Naive thymus-derived CD4-positive, alpha-beta T cell (primary cell): ENCODE data around the gene IQCK. TPM values are rescaled to one million over a fixed set of nuclear protein-coding genes. Genes with fewer than 3 reads are reported as not detected.
A peak's percentile ranks its signal among the peaks of the same experiment; 100 is the strongest.
"Not testable (repeated sequence)": the region's sequence is repeated elsewhere in the genome, so short reads cannot be mapped to it uniquely, and the experiment has no call there.

Experiments
- ATAC-seq: fragments of 150-1000 bp; cut with Tn5 transposase; 2 replicates; pipeline ENCODE4 v1.10.0; 2021; ENCODE audit warnings: mild to moderate bottlenecking, moderate library complexity
- CTCF ChIA-PET: fragments of 350-600 bp; sonication (Branson Sonifier 250); formaldehyde crosslinking; loops from one replicate; lab custom pipeline; 2021; ENCODE audit warnings: antibody characterized with exemption; lab: Charles Lee
- POLR2A ChIA-PET: fragments of 350-600 bp; sonication (Branson Sonifier 250); formaldehyde crosslinking; loops from one replicate; lab custom pipeline; 2021; ENCODE audit warnings: antibody characterized with exemption, inconsistent platforms; lab: Charles Lee
- DNase-seq, 9 donors: peaks; one replicate each; pipeline versions ENCODE4 v3.0.0 to v3.0.0-alpha.2; 2020 to 2022; ENCODE audit warnings: mixed read lengths in 1 of 9
- H3K27ac ChIP-seq: one replicate; pipeline ENCODE4 v1.7.0; 2013; ENCODE audit warnings: mild to moderate bottlenecking, low read depth, low read length, moderate library complexity
- H3K27me3 ChIP-seq, 2 donors: one replicate each; pipeline ENCODE4 v1.7.0; 2013; ENCODE audit warnings: low read length in 2 of 2, mild to moderate bottlenecking in 2 of 2, moderate library complexity in 2 of 2; ENCODE audit not compliant: control insufficient read depth in 2 of 2, insufficient read depth in 2 of 2
- H3K36me3 ChIP-seq, 3 experiments: 1 replicate in 2 of 3; 2 replicates in 1 of 3; pipeline ENCODE4 v1.7.0; 2013; ENCODE audit warnings: low read length in 3 of 3, mild to moderate bottlenecking in 3 of 3, moderate library complexity in 1 of 3; ENCODE audit not compliant: insufficient read depth in 3 of 3, control insufficient read depth in 2 of 3
- H3K4me1 ChIP-seq, 2 donors: one replicate each; pipeline ENCODE4 v1.7.0; 2013; ENCODE audit warnings: low read length in 2 of 2, mild to moderate bottlenecking in 2 of 2, moderate library complexity in 1 of 2; ENCODE audit not compliant: control insufficient read depth in 2 of 2, insufficient read depth in 2 of 2
- H3K4me3 ChIP-seq: 2 replicates; pipeline ENCODE4 v1.7.0; 2013; ENCODE audit warnings: mild to moderate bottlenecking, low read length
- H3K9me3 ChIP-seq, 3 experiments: 1 replicate in 2 of 3; 2 replicates in 1 of 3; pipeline ENCODE4 v1.7.0; 2013; ENCODE audit warnings: low read length in 3 of 3; ENCODE audit not compliant: control insufficient read depth in 2 of 3
- H3K27ac Mint-ChIP-seq, 9 donors: one replicate each; pipeline ENCODE4 v1.8.0; 2020 to 2022; ENCODE audit warnings: mixed read lengths in 9 of 9, mild to moderate bottlenecking in 8 of 9, moderate library complexity in 5 of 9, inconsistent platforms in 2 of 9
- H3K27me3 Mint-ChIP-seq, 5 donors: one replicate each; pipeline ENCODE4 v1.8.0; 2021 to 2022; ENCODE audit warnings: mixed read lengths in 5 of 5, mild to moderate bottlenecking in 1 of 5
- H3K36me3 Mint-ChIP-seq, 5 donors: one replicate each; pipeline ENCODE4 v1.8.0; 2020 to 2022; ENCODE audit warnings: mixed read lengths in 5 of 5, mild to moderate bottlenecking in 3 of 5, inconsistent platforms in 1 of 5
- H3K4me1 Mint-ChIP-seq, 7 donors: one replicate each; pipeline ENCODE4 v1.8.0; 2020 to 2022; ENCODE audit warnings: mixed read lengths in 7 of 7, mild to moderate bottlenecking in 3 of 7, inconsistent platforms in 1 of 7
- H3K4me3 Mint-ChIP-seq, 10 donors: one replicate each; pipeline ENCODE4 v1.8.0; 2020 to 2022; ENCODE audit warnings: mild to moderate bottlenecking in 10 of 10, mixed read lengths in 10 of 10, moderate library complexity in 6 of 10, inconsistent platforms in 2 of 10
- H3K9me3 Mint-ChIP-seq, 11 donors: one replicate each; pipeline ENCODE4 v1.8.0; 2020 to 2022; ENCODE audit warnings: mixed read lengths in 11 of 11, mild to moderate bottlenecking in 4 of 11, inconsistent platforms in 1 of 11, moderate library complexity in 1 of 11
- intact Hi-C, 2 donors: fragments of 100-400 bp; cut with micrococcal nuclease; formaldehyde crosslinking; loops; one replicate each; pipeline ENCODE4 v1.15.1; 2023
- polyA plus RNA-seq, 2 donors: library from polyadenylated mRNA; unstranded; fragments of 300-500 nt; fragmentation: Illumina TruSeq; gene quantifications; one replicate each; pipeline ENCODE4 v1.2.3, GENCODE V29; 2021
- total RNA-seq, 6 experiments: library from RNA in 5 of 6; stranded (reverse) in 5 of 6; gene quantifications; 1 replicate in 5 of 6; 2 replicates in 1 of 6; pipeline ENCODE4 v1.2.3 and lab custom pipeline; 2021 to 2026

Gene IQCK, protein sequence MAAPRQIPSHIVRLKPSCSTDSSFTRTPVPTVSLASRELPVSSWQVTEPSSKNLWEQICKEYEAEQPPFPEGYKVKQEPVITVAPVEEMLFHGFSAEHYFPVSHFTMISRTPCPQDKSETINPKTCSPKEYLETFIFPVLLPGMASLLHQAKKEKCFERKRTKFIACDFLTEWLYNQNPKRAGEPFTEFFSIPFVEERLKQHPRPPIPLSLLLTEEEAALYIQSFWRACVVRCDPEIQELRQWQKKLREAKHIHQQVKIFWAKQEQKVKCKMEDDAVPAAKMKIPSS
- total RNA-seq = 1 to 10 TPM in 4 of 5 experiments, under 1 TPM in 1; 0.48 to 4.1 (median 2.6) TPM
- 1 to 10 TPM; 3.5 to 5.0 TPM for polyA plus RNA-seq
- total RNA-seq (lab: John Stamatoyannopoulos, UW) = 0.94 reads per million

GRCh38 chr16:19717741-19718623 lies at the start of gene IQCK, which contains the start of gene KNOP1:
TSS of gene IQCK (plus strand) at chr16:19718271. CDS start at chr16:19718307, 36 bp downstream.
TSS of gene KNOP1 (minus strand) at chr16:19718227. CDS start at chr16:19715035, 3,192 bp downstream.
- intact Hi-C loops = loop anchor here (1.0 to 5.0 kb wide), 7 partner anchors 22 to 926 kb away; partner anchors contain the start of genes GPRC5B (in 2 of the 2), VPS35L (in 2 of the 2), CCP110 (in 1 of the 2) and COQ7 (in 1 of the 2)
- peak; percentile 97 for ATAC-seq
- Histone ChIP-seq H3K4me1 (peaks cover 0 to 7% of the 10 kb centered on the region in 2 donors), H3K9me3 (no peaks in the 10 kb centered on the region), H3K36me3 (peaks cover 0 to 25% (median 0%) of the 10 kb centered on the region in 3 experiments), H3K4me3 (peak within 1 kb of the TSS; percentile 90), H3K27ac (peak within 1 kb of the TSS; percentile 77), H3K27me3 (no peaks in the 10 kb centered on the region)
- peak; percentile 79 to 92 (median 87) for DNase-seq
- H3K4me1 Mint-ChIP-seq = peaks cover 16 to 62% (median 48%) of the 10 kb centered on the region in 7 donors
- ChIA-PET CTCF (interaction anchor here (1.2 kb wide), 1 partner anchor 163 kb away, joined by 5 read pairs; the partner anchor contains the start of gene VPS35L), POLR2A (interaction anchor here (0.6 to 2.3 kb wide), 5 partner anchors 16 to 169 kb away, joined by 3 to 8 read pairs (median 3); no protein-coding TSS in a partner anchor)
- H3K9me3 Mint-ChIP-seq = peaks cover 0 to 2% (median 0%) of the 10 kb centered on the region in 11 donors
- H3K27me3 Mint-ChIP-seq = no peaks in the 10 kb centered on the region
- peaks cover 8 to 23% (median 14%) of the 10 kb centered on the region in 5 donors for H3K36me3 Mint-ChIP-seq
- H3K4me3 Mint-ChIP-seq = peak within 1 kb of the TSS; percentile 90 to 97 (median 95)
- peak within 1 kb of the TSS; percentile 63 to 89 (median 83) for H3K27ac Mint-ChIP-seq

GRCh38 chr16:19672378-19672777 lies 45.7 kb upstream of the IQCK start:
- Mint-ChIP-seq H3K27me3 (no peaks in the 10 kb centered on the region), H3K27ac (peak overlapping the region in 3 of 9 donors; percentile 7 to 56 (median 28)), H3K36me3 (peaks cover 6 to 60% (median 35%) of the 10 kb centered on the region in 5 donors), H3K9me3 (no peaks in the 10 kb centered on the region), H3K4me3 (no peak overlapping the region), H3K4me1 (peaks cover 0 to 2% (median 0%) of the 10 kb centered on the region in 7 donors)
- intact Hi-C loops = no loop called here
- DNase-seq (no peak), ATAC-seq (no peak)
- no peak overlapping the region for H3K4me3 ChIP-seq
- POLR2A ChIA-PET = no interaction called here
- H3K9me3 ChIP-seq = no peaks in the 10 kb centered on the region
- H3K36me3 ChIP-seq = peaks cover 0 to 23% (median 0%) of the 10 kb centered on the region in 3 experiments
- CTCF ChIA-PET = no interaction called here
- H3K27me3 ChIP-seq = no peaks in the 10 kb centered on the region
- no peak overlapping the region for H3K27ac ChIP-seq
- H3K4me1 ChIP-seq = no peaks in the 10 kb centered on the region

GRCh38 chr16:19674485-19674884 lies 43.6 kb upstream of the IQCK start:
- ChIA-PET POLR2A (no interaction called here), CTCF (interaction anchor here (1.0 kb wide), 1 partner anchor 118 kb away, joined by 3 read pairs; no protein-coding TSS in a partner anchor)
- H3K36me3 Mint-ChIP-seq = peaks cover 4 to 52% (median 32%) of the 10 kb centered on the region in 5 donors
- Histone ChIP-seq H3K4me3 (no peak overlapping the region), H3K4me1 (no peaks in the 10 kb centered on the region), H3K36me3 (peaks cover 0 to 11% (median 0%) of the 10 kb centered on the region in 3 experiments), H3K9me3 (no peaks in the 10 kb centered on the region), H3K27ac (no peak overlapping the region), H3K27me3 (no peaks in the 10 kb centered on the region)
- no peaks in the 10 kb centered on the region for H3K9me3 Mint-ChIP-seq
- intact Hi-C loops = no loop called here
- H3K27me3 Mint-ChIP-seq = no peaks in the 10 kb centered on the region
- H3K4me3 Mint-ChIP-seq = no peak overlapping the region
- DNase-seq (no peak), ATAC-seq (no peak)
- peaks cover 0 to 4% (median 0%) of the 10 kb centered on the region in 7 donors for H3K4me1 Mint-ChIP-seq
- H3K27ac Mint-ChIP-seq = no peak overlapping the region

GRCh38 chr16:19677402-19677801 lies 40.7 kb upstream of the IQCK start:
- intact Hi-C loops = no loop called here
- Mint-ChIP-seq H3K27ac (no peak overlapping the region), H3K4me1 (peaks cover 0 to 7% (median 0%) of the 10 kb centered on the region in 7 donors), H3K27me3 (no peaks in the 10 kb centered on the region), H3K36me3 (peaks cover 4 to 54% (median 40%) of the 10 kb centered on the region in 5 donors), H3K9me3 (no peaks in the 10 kb centered on the region), H3K4me3 (no peak overlapping the region)
- DNase-seq (no peak), ATAC-seq (no peak)
- H3K27me3 ChIP-seq = no peaks in the 10 kb centered on the region
- no peak overlapping the region for H3K4me3 ChIP-seq
- H3K4me1 ChIP-seq = no peaks in the 10 kb centered on the region
- peaks cover 0 to 4% (median 0%) of the 10 kb centered on the region in 3 experiments for H3K36me3 ChIP-seq
- POLR2A ChIA-PET = interaction anchor here (0.8 kb wide), 1 partner anchor 11 kb away, joined by 4 read pairs; no protein-coding TSS in a partner anchor
- H3K9me3 ChIP-seq = no peaks in the 10 kb centered on the region
- no peak overlapping the region for H3K27ac ChIP-seq
- CTCF ChIA-PET = no interaction called here

DNA sequence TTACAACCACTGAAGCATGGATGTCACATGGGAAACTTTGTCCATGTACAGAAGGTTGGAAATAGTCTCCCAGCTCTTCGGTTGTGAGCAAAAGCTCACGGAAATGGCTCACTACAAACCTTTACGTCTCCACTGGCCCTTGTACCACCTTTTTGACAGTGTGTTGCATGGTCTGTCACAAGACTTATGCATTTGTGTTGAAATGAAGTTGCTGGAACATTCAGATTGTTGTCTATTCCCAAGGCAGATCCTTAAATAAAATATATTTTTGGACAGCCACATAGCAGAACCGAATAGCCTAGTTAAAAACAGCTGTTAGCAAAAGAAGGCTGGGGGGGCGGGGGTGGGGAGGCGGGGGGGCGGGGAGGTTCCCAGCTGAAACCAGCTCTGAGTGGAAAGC lies 39.3 kb upstream of the IQCK start:
- ATAC-seq = no peak
- CTCF ChIA-PET = interaction anchor here (0.6 kb wide), 1 partner anchor 17 kb away, joined by 3 read pairs; no protein-coding TSS in a partner anchor
- Mint-ChIP-seq H3K27ac (peak overlapping the region in 1 of 9 donors; percentile 70), H3K4me3 (no peak overlapping the region), H3K27me3 (no peaks in the 10 kb centered on the region), H3K9me3 (peaks cover 0 to 6% (median 0%) of the 10 kb centered on the region in 11 donors), H3K36me3 (peaks cover 14 to 61% (median 51%) of the 10 kb centered on the region in 5 donors), H3K4me1 (peaks cover 0 to 7% (median 0%) of the 10 kb centered on the region in 7 donors)
- Histone ChIP-seq H3K36me3 (peaks cover 4 to 16% (median 6%) of the 10 kb centered on the region in 3 experiments), H3K9me3 (no peaks in the 10 kb centered on the region), H3K27me3 (no peaks in the 10 kb centered on the region), H3K4me3 (no peak overlapping the region), H3K27ac (no peak overlapping the region), H3K4me1 (no peaks in the 10 kb centered on the region)
- intact Hi-C loops = no loop called here
- no peak for DNase-seq
- POLR2A ChIA-PET = interaction anchor here (0.7 kb wide), 1 partner anchor 9 kb away, joined by 3 read pairs; no protein-coding TSS in a partner anchor

DNA sequence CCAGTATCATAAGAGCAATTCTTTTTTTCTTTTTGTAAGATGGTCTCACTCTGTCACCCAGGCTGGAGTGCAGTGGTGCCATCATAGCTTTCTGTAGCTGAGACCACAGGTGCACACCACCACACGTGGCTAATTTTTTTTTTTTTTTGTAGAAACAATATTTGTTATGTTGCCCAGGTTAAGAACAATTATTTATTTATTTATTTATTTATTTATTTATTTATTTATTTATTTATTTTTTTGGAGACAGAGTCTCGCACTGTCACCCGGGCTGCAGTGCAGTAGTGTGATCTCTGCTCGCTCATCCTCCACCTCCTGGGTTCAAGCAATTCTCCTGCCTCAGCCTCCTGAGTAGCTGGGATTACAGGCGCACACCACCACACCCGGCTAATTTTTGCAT lies 38.8 kb upstream of the IQCK start:
- H3K27ac Mint-ChIP-seq = peak overlapping the region in 1 of 9 donors; percentile 30
- H3K4me3 ChIP-seq, H3K4me1 Mint-ChIP-seq, H3K4me3 Mint-ChIP-seq, intact Hi-C loops, H3K4me1 ChIP-seq, H3K9me3 Mint-ChIP-seq, H3K27me3 Mint-ChIP-seq, ATAC-seq, H3K9me3 ChIP-seq, H3K27me3 ChIP-seq, H3K27ac ChIP-seq, DNase-seq: not testable (repeated sequence)
- H3K36me3 ChIP-seq = peaks cover 4 to 21% (median 8%) of the 10 kb centered on the region in 3 experiments
- ChIA-PET CTCF (interaction anchor here (2.2 kb wide), 1 partner anchor 17 kb away, joined by 6 read pairs; no protein-coding TSS in a partner anchor), POLR2A (interaction anchor here (0.7 kb wide), 1 partner anchor 8 kb away, joined by 3 read pairs; no protein-coding TSS in a partner anchor)
- H3K36me3 Mint-ChIP-seq = peaks cover 14 to 64% (median 54%) of the 10 kb centered on the region in 5 donors
